ENCODE data around the gene ABCC11.

The ABCC11 gene

DNA sequence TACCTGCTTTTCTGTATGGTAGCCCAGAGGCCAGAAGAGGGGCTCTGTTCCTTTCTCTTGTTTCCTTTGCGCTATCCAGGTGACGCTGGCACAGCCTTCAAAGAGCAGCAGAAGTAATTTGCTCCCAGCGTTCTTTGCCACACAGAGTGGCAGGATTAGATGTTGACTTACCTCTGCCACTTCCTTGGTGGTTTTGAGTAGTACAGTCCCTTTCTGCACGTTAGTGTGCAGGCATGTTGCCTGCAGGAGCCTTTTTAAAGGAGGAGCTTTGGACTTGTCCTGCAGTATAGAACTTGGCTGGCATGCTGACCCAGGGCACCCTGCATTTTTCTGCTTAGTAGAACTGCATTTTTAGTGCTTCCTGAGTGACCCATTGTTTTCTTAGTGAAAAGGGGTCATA lies at the start of gene ABCC11:
Gene ABCC11 (minus strand): TSS at position 229 of the 400 bp plus-strand sequence. CDS start 15,618 bp downstream, outside the sequence.
- no peak for DNase-seq (ENCODE audit: low spot score)

DNA sequence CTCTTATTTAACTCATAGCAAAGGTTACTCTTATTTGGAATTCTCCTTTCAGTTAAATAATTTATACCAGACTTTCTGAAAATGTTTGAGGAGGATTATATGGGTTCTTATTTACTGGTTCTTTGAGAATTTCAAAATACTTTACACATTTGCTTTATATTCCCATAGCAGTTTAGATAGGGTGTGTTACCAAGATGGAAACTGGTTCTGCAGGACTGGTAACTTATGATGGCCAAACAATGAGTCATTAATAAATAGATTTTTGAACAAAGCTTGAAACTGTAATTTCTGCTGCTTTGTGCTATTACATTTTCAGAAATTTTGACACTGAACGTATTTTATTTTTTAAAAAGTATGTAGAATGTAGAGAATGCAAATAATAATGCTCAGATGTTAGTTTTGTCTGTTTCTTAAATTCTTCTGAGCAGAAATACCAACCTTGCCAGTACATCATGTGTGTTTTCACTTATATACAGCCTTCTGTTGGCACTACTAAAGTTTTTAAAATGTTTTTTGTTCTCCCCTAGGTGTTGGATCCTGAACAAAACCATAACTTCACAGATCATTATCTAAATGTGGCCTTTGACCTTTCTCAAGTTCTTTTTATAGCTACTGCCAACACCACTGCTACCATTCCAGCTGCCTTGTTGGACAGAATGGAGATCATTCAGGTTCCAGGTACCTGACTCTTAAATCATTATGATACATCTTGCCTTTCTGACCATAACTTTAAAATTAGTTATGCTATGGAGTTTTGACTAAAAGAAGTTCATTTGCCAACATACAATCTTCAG lies 48.3 kb upstream of the ABCC11 start:
- no peak for DNase-seq (ENCODE audit: low spot score)

DNA sequence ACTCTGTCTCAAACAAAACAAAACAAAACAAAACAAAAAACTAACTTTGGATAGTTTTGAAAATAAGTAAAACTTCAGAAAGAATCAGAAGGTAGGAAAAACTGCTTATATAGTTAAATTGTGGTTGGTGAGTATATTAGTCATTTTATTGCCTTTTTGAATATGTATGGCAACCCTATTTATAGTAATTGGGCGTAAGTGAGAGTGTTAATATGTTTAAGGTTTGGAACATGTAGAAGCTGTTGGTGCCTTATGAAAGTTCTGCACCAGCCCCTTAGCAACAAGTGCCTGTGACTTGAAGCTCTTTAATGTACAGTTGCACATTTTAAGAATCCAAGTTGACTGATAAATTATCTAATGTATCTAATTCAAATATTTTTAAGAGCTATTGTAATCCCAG lies 47.4 kb upstream of the ABCC11 start:
- DNase-seq (ENCODE audit: low spot score): no peak

DNA sequence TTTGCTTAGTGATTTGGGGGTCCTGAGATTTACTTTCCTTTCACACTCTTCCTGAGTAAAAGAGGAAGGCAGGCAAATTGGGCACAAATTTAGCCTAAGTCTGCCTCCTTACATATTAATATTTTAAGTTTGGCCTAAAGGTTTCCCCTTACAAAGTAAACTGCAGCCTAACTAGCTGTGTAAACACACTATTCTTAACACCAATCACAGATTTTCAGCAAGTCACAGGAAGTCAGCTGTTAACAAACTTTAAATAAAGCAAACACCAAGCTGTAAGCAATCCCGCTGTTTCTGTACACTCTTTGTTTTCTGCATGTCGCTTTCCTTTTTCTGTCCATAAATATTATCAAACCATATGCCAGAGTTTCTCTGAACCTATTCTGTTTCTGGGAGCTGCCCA lies 45.1 kb upstream of the ABCC11 start:
- no peak for DNase-seq (ENCODE audit: low spot score)

DNA sequence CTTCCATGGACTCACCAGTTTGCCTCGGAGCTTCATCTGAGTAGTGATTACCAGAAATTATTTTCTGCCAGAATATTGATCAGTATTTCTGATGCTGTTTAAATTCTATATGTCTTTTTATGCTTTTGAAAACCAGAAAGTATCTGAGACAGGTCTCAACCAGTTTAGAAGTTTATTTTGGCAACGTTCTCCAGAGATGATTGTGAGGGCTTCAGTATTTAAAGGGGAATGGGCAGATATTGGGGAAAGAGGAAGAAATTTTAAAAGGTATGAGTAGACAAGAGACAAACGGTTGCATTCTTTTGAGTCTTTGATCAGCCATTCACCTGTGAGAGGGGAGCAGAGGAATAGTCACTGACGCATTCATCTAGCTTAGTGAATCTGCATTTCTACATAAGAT lies 44.4 kb upstream of the ABCC11 start:
- no peak for DNase-seq (ENCODE audit: low spot score)

DNA sequence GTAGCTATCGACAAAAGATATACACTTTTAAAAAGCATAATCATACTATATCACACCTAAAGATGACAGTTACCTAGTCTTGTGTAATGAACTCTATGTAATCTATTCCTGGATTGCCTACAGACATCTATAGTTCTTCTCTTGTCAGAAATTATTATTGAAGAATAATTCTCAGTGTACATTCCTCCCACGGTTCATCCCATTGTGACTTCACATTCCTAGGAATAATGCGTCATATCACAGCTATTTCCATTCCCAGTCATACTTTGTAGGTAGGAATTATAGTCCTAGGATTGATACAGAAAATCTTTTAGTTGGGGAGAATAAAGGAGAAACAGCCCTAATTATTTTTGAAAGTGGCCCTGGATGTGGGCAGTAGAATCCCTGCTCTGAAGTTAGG lies 44.0 kb upstream of the ABCC11 start:
- no peak for DNase-seq (ENCODE audit: low spot score)

DNA sequence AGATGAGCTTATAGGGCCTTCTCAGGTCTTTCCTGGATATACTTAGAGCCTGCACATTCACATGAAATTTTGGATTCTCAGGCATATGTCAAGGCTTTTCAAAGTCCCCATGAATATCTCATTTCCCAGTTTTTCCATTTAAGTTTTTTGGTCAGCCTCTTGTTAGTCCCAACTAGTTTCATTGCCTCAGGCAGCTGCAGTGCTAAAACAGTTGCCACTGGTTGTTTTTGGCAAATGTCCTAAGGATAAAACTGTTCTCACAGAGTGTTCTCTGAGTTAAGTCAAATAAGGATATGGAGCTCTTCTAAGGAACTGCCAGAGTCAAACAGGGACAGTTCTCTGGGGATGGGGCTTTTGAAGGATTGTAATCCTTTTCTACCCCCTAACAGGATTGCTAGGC lies 39.9 kb upstream of the ABCC11 start:
- DNase-seq (ENCODE audit: low spot score): no peak

DNA sequence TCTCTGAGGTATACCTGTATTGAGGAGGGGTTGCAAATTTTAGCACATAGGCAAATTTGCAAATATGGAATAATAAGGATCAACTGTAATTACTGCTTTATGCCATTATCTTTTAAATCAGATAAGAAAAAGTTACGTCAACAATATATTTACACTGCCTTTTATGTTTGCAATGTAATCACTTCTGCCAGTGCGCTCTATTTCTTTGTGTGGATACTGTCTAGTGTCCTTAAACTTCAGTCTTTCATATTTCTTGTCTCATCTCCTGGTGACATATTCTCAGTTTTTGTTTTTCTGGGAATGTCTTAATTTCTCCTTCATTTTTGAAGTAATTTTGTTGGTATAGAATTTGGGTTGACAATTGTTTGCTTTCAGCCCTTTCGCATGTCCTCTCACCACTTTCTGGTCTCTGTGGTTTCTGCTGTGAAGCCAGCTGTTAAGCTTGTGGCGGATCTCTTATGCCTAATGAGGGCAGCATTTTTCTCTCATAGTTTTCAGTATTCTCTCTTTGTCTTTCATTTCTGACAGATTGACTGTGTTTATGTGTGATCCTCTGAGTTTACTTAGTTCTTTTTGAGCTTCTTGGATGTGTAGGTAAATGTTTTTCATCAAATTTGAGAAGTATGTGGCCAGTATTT lies 37.6 kb upstream of the ABCC11 start:
- no peak for DNase-seq (ENCODE audit: low spot score)

DNA sequence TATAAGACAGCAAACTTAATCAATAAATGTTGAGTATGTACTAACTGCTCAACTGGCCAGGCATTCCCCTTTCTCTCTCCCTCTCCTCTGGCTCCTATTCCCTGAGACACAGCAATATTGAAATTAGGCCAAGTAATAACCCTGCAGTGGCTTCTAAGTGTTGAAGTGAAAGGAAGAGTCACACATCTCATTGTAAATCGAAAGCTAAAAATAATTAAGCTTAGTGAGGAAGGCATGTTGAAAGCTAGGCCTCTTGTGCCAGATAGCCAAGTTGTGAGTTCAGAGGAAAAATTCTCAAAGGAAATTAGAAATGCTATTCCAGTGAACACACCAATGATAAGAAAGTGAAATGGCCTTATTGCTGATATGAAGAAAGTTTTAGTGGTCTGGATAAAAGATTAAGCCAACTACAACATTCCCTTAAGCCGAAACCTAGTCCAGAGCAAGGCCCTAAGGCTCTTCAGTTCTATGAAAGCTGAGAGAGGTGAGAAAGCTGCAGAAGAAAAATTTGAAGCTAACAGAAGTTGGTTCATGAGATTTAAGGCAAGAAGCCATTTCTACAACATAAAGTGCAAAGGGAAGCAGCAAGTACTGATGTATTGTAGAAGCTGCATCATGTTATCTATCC lies 35.4 kb upstream of the ABCC11 start:
- DNase-seq (ENCODE audit: low spot score): no peak

DNA sequence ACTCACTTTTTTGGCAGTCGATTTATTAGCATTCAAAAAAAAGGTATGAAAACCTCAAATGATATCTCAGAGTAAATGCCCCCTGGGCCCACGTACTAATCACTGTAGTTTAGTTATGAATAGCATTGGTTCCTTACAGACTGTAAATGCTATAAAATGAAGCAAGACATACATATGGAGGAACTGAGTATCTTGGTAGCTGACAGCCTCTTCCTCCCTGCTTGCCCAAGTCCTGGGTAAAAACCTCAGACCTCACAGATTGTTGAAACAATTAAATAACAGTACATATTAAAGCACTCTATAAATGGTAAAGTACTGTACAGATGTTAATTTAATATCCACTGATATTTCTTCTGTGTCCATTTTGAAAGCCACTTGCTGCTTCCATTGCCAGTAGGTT lies 33.2 kb upstream of the ABCC11 start:
- DNase-seq (ENCODE audit: low spot score): no peak

DNA sequence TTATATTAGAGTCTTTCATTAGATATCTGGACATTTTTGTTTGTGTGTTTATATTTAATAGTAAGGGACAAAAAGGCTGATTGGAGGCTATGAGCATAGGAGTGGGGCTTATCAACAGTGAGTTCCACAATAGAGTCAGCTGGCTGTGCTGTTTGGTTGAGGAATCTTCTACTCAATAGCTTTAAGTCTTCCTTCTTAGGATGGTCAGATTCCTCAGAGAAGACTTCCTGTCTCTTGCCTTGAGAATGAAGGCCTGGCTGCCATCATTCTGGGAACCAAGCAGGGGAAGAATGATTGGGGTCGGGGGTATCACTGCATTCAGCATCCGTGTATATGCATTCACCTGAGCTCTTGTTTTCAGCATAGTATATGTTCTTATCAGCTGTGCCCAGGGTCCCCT lies 31.9 kb upstream of the ABCC11 start:
- no peak for DNase-seq (ENCODE audit: low spot score)

DNA sequence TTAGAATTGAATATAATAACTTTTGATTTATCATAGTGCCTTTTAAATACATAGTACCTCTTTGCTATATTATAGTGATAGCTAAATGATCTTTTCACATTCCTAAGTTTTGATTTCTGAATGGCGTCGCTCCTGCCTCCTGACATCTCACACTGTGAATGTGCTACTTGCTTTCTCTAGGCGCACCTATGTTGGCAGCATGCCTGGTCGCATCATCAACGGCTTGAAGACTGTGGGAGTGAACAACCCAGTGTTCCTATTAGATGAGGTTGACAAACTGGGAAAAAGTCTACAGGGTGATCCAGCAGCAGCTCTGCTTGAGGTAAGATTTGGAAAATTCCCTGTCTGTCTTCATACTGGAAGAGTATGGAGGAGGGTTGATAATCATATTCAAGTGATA lies 29.8 kb upstream of the ABCC11 start:
- no peak for DNase-seq (ENCODE audit: low spot score)

DNA sequence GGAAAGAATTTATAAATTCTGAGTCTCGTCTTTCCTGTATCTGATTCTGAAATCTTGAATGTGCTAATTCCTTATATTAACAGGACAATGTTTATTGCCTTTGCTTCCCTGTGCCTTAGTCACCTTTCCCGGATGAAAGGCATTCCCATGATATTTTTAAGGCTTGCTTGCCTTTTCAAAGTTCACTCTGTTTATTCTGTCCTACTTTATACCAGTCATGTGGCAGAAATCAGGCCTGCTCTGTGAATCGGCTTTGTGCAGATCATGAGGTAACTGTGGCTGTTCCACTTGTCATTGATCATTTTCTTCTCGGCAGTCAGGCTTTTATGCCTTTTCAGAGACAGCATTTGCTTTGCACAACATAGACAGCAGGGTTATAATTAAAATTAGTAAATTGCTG lies 28.8 kb upstream of the ABCC11 start:
- no peak for DNase-seq (ENCODE audit: low spot score)

DNA sequence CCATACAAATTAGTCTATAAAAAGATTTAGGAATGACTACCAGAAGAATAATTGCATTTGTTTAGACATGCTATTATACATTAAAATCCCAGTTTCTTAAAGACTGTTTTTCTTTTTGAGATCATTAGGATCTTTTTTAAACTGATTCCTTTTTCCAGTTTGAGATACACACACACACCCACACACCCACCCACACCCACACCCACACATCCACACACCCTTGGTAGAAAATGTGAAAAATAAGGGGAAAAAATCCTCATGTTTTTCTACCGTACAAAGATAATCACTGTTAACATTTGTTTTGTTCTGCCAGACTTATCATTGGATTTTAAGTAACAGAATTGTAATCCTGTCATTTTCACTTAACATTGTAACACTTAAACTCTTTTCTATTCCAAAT lies 27.1 kb upstream of the ABCC11 start:
- no peak for DNase-seq (ENCODE audit: low spot score)

DNA sequence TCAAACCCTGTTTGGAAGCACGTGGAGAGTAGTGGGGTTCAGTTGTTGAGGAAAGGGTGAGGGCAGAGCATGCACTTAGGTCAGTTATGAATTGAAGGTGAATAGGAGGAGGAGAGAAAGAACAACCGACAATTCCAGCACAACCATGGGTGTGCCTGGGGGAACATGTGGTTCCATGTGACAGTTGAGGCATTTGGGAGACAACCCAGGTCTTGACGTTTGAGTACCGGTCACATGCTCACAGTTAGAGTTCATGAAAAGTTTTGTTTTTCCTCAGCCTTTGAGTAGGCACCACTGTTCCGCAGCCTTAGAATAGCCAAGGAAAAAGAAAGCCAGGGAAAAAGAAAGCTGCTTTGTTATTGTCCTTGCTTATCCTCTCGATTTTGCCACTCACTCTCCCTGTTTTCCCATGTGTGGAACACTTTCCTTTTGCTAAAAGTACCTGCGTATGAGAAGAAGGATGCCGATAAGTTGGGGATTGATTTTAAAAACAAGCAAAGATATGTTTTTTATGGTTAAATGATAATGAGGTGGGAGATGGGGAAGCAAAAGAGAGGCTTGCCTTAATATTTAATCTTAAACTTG lies 25.6 kb upstream of the ABCC11 start:
- DNase-seq (ENCODE audit: low spot score): no peak

DNA sequence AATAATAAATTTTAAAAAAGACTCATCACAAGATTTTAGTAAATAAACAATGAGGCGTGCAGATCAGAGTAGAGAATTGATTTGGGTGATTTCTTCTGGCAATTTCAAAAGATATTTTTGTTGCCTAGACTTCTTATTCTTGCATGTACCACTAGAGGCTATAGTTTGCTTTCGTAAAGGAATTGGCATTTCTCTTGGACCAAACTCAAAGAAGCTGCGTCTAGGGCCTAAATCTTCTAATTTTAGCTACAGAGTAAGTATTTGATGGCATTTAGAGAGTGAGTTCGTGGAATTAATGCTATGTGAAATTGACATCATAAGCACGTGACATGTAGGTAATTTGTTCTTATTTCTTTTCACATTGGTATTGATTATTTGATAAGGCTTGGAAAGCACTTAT lies 24.4 kb upstream of the ABCC11 start:
- DNase-seq (ENCODE audit: low spot score): no peak

DNA sequence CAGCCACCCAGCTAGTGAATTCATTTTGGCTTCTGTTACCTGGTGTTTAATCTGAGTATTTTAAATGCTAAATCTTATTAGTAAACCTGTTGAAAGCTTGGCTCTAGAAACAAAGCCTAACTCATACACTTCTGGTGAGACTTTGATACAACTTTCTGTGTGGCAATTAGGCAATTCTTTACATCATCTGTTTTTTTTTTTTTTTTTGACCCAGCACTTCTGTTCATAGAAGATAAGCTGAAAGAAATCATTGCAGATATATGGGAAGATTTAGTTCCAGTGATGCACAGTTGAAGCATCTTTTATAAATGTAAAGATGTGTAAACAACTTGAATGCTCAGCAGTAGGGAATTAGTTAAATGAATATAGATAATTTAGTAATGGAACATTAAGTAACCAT lies 21.7 kb upstream of the ABCC11 start:
- no peak for DNase-seq (ENCODE audit: low spot score)

DNA sequence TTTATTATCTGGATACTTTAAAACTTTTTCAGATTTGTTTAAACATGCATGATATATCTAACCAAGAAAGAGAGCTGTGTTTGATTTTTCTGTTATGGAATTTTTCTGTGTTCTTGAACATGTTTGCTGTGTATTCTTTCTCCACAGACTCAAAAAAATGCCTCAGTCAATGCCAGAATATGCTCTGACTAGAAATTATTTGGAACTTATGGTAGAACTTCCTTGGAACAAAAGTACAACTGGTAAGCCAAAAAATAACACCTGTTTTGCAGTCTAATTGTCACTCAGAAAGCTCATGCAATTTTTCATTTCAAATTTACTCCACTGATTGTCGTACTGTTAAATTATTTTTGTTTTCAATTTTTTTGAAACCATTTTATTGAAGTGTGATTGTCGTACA lies 15.3 kb upstream of the ABCC11 start:
- DNase-seq (ENCODE audit: low spot score): no peak

DNA sequence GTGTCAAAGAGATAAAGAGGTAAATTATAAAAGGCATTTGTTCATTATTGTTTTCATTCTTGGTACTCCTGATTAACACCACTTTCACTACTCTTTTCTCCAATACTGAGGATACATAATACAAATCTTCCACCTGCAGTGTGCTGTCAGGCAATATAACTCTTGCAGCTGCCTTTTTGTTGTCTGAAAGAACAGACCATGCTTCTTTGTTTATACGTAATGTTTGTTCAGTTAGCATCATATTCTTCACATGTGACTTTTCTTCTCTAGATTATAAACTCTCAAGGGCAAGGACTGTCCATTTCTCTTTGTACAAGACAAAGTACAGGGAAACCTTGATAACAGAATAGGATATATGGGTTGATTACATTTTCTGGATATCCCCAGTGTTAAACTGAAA lies 14.2 kb upstream of the ABCC11 start:
- no peak for DNase-seq (ENCODE audit: low spot score)

DNA sequence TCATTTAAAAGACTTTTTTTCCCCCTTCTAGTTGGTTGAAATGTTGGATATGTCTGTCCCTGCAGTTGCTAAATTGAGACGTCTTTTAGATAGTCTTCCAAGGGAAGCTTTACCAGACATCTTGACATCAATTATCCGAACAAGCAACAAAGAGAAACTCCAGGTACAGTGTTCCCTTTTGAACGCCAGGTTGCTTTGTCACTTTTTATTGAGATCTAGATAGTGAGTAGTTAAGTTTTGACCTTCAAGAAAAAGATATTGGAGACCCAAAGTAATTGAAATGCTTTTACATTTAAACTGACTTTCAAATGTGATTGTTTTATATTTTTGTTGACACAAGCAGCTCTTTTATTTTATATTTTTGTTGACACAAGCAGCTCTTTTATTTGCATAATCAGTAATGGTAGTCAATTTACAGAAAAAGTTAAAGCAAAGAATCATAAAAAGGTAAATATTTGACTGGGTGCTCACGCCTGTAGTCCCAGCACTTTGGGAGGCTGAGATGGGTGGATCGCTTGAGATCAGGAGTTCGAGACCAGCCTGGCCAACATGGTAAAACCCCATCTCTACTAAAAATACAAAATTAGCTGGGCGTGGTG lies 9.3 kb upstream of the ABCC11 start:
- DNase-seq (ENCODE audit: low spot score): no peak

DNA sequence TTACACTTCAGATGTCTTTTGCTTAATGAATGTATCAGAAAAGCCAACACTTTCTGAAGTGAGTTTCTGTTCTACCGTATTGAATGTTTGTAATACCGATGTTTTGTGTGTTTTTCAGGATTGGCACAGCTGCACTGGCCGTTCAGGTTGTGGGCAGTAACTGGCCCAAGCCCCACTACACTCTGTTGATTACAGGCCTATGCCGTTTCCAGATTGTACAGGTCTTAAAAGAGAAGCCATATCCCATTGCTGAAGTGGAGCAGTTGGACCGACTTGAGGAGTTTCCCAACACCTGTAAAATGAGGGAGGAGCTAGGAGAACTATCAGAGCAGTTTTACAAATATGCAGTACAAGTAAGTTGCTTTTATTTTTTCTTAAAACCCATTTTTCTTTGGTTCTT lies 4.7 kb upstream of the ABCC11 start:
- no peak for DNase-seq (ENCODE audit: low spot score)

DNA sequence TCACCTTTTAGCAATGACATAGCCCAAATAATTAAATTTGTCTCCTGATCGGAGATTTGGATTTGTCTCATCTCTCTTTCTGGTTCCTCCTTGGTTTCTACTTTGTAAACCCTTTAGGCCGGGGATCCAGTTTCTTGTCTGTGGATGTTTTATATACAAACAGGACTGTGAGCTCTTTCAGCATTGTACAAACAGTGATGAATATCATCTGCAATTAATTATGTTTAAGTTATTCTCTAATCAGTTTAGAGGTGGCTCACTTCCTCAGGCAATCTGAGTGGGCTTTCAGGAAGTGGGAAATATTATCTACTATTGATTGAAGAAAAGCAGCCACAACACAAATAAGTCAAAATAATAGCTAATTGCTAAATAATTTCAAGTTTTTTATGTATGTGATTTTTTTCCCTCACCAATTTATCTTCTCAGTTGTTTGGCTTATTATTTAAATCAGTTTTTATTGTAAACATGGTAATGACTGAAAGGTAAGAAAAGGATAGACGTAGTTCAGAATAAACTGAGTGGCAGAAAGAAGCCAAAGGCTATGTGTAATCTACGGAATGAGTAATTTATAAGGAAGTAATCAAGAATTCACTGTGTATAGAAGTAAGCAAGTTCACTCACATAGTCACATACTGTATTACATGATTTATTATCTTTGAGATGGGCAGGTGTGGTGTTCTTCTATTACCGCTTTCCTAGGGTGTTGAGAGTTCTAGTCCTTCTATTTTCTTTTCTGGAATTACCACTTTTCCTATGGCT lies 3.4 kb upstream of the ABCC11 start:
- no peak for DNase-seq (ENCODE audit: low spot score)
